HUDEP-2 (cell line): Measurements from ENCODE around the gene MAN1C1.

Source experiments
- DNase-seq, 76 experiments: peaks; one replicate each; lab custom pipeline; 2025; ENCODE audit not compliant: unreplicated experiment in 76 of 76; lab: John Stamatoyannopoulos, UW

The MAN1C1 gene

GRCh38 chr1:25771221-25772114, 154.9 kb downstream of the MAN1C1 start:
- peak in 71 of 76 experiments; percentile 12 to 80 (median 53) for DNase-seq

GRCh38 chr1:25772164-25772563, 155.6 kb downstream of the MAN1C1 start:
- no peak for DNase-seq

GRCh38 chr1:25772692-25773245, 156.2 kb downstream of the MAN1C1 start:
- no peak for DNase-seq

GRCh38 chr1:25773441-25774125, 157.0 kb downstream of the MAN1C1 start:
- DNase-seq = no peak

GRCh38 chr1:25774206-25774803, 157.7 kb downstream of the MAN1C1 start:
- no peak for DNase-seq

GRCh38 chr1:25774921-25775771, 158.6 kb downstream of the MAN1C1 start:
- no peak for DNase-seq

- DNase-seq = no peak
Measured at GRCh38 chr1:25779388-25779787, 162.8 kb downstream of the MAN1C1 start.

- no peak for DNase-seq
Measured at GRCh38 chr1:25779894-25780293, 163.3 kb downstream of the MAN1C1 start.

- DNase-seq = no peak
Measured at GRCh38 chr1:25780318-25781129, 163.9 kb downstream of the MAN1C1 start.

- DNase-seq = no peak
Measured at GRCh38 chr1:25781130-25781433, 164.5 kb downstream of the MAN1C1 start.

- no peak for DNase-seq
Measured at GRCh38 chr1:25782608-25783201, 166.1 kb downstream of the MAN1C1 start.

- no peak for DNase-seq
Measured at GRCh38 chr1:25784575-25785051, 168.0 kb downstream of the MAN1C1 start.

GRCh38 chr1:25785333-25786067, 168.9 kb downstream of the MAN1C1 start:
- no peak for DNase-seq

- DNase-seq = no peak
Measured at GRCh38 chr1:25786887-25787759, 170.5 kb downstream of the MAN1C1 start.

- DNase-seq = no peak
Measured at GRCh38 chr1:25787760-25788166, 171.2 kb downstream of the MAN1C1 start.

- DNase-seq = no peak
Measured at GRCh38 chr1:25790472-25790871, 173.9 kb downstream of the MAN1C1 start.

- no peak for DNase-seq
Measured at GRCh38 chr1:25792115-25792514, 175.5 kb downstream of the MAN1C1 start.
